ENCODE data around the gene DPF3.
A peak's percentile ranks its signal among the peaks of the same experiment; 100 is the strongest.

Gene DPF3

DNA sequence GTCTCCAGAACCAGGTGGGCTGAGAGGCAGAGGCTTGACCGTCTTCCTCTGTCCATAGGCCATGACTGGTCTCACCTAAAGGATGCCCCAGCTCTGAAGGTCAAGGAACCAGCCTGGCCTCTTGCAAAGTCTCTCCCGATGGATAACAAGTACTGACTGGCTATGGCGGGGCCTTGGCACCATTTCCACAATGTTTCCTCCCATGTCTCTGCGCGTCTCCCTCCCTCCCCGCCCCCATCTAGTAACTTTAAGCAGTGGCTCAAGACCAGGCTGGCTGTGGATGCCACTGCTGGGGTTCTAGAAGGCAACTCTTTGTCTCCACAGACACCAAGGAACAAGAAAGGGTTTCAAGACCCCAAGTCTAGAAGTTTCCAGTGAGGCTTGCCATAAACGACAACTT is 275.5 kb downstream of the DPF3 start:
- no CpG with 5 or more reads among the region's 7 CpGs for WGBS (ENCODE audit: extremely low coverage, insufficient coverage, low lambda C conversion rate)

DNA sequence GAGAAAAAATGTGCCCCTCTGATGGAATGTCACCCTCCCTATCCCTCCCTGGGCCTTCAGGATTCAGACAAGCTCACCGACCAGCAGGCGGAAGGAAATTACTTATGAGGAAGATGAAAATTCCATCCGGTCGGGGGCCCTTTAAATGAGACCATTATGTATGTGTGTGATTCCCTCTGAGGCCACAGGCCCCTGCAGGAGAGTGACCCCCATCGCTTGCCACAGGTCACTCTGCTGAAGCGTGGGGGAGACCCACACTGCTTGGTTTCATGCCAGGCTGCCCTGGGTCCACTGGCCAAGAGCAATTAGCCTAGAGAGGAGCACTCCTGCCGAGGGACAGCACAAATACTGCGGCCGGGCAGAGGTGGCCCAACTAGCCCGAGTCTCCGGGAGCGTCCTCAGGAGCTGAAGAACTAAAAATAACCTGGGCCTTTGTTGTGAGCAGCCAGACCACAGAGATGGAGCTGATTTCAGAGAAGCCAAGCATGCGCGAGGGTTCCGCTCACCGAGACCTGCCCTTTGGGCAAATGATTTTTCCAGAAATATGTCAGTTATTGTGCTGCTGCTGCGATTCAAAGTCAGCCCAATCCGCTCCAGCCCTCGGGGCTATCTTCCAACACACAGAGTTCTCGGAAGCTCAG is 276.4 kb downstream of the DPF3 start:
- Histone ChIP-seq H2BK120ac (ENCODE audit: low read depth, low read length) (no peak overlapping the region), H3K4ac (ENCODE audit: low read depth, low read length) (no peak overlapping the region), H3K56ac (ENCODE audit: low read length) (no peak overlapping the region), H2BK15ac (replicated peaks; ENCODE audit: low read depth) (no peak overlapping the region), H3K4me2 (ENCODE audit: low read length) (no peak overlapping the region), H4K5ac (ENCODE audit: low read length) (no peak overlapping the region), H3K79me2 (ENCODE audit: control insufficient read depth, insufficient read depth, low read length) (no peaks in the 10 kb centered on the region), H3K18ac (ENCODE audit: low read length) (peak overlapping the region; percentile 25), H2BK5ac (ENCODE audit: low read length) (no peak overlapping the region), H3K27ac (ENCODE audit: low read depth, low read length) (no peak overlapping the region), H2AK5ac (ENCODE audit: low read length) (no peak overlapping the region), H3K79me1 (ENCODE audit: low read length) (no peaks in the 10 kb centered on the region), H4K8ac (ENCODE audit: low read depth, low read length) (no peak overlapping the region), H3K36me3 (ENCODE audit: control insufficient read depth, insufficient read depth, low read length) (no peaks in the 10 kb centered on the region), H3K23ac (ENCODE audit: low read length) (no peak overlapping the region), H3K4me3 (ENCODE audit: low read length) (no peak overlapping the region), H3K27me3 (ENCODE audit: insufficient read depth, low read length, poor library complexity) (no peaks in the 10 kb centered on the region), H3K9ac (ENCODE audit: low read length) (no peak overlapping the region), H3K4me1 (ENCODE audit: control insufficient read depth, low read depth, low read length) (no peaks in the 10 kb centered on the region)
- no CpG with 5 or more reads among the region's 20 CpGs for WGBS (ENCODE audit: extremely low coverage, insufficient coverage, low lambda C conversion rate)
- DNase-seq, result peak; percentile 44

More for the DNA sequence above, 275.5 kb downstream of the DPF3 start:
- Histone ChIP-seq H3K9ac (ENCODE audit: low read length) (no peak overlapping the region), H2AK5ac (ENCODE audit: low read length) (no peak overlapping the region), H3K23ac (ENCODE audit: low read length) (no peak overlapping the region), H2BK120ac (ENCODE audit: low read depth, low read length) (no peak overlapping the region), H3K27ac (ENCODE audit: low read depth, low read length) (no peak overlapping the region), H3K79me1 (ENCODE audit: low read length) (no peaks in the 10 kb centered on the region), H3K79me2 (ENCODE audit: control insufficient read depth, insufficient read depth, low read length) (no peaks in the 10 kb centered on the region), H2BK5ac (ENCODE audit: low read length) (no peak overlapping the region), H3K18ac (ENCODE audit: low read length) (no peak overlapping the region), H3K4ac (ENCODE audit: low read depth, low read length) (no peak overlapping the region), H3K4me1 (ENCODE audit: control insufficient read depth, low read depth, low read length) (no peaks in the 10 kb centered on the region), H3K36me3 (ENCODE audit: control insufficient read depth, insufficient read depth, low read length) (no peaks in the 10 kb centered on the region), H4K8ac (ENCODE audit: low read depth, low read length) (no peak overlapping the region), H4K5ac (ENCODE audit: low read length) (no peak overlapping the region), H3K27me3 (ENCODE audit: insufficient read depth, low read length, poor library complexity) (no peaks in the 10 kb centered on the region), H3K56ac (ENCODE audit: low read length) (no peak overlapping the region), H3K4me3 (ENCODE audit: low read length) (no peak overlapping the region), H2BK15ac (replicated peaks; ENCODE audit: low read depth) (no peak overlapping the region), H3K4me2 (ENCODE audit: low read length) (no peak overlapping the region)
- DNase-seq, result no peak

DNA sequence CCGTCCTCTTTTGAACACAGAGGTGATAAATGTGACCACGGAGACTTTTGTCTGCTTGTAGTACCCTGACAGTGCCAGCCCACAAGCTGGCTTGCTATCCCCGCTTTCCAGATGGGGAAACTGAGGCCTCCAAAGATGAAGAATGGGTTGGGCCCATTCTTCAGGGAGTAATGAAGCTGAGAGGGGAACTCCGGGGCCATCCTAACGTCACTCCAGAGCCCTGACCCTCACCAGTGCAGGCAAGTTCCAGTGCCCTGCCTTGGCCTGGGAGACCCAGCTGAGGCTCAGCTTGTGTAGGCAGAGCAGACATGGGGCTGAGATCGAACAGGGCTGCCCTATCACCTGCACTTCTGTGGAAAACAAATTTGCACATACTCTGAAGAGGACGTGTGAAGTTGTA is 277.1 kb downstream of the DPF3 start:
- Histone ChIP-seq H3K4ac (ENCODE audit: low read depth, low read length) (no peak overlapping the region), H3K79me1 (ENCODE audit: low read length) (no peaks in the 10 kb centered on the region), H2BK15ac (replicated peaks; ENCODE audit: low read depth) (no peak overlapping the region), H3K4me1 (ENCODE audit: control insufficient read depth, low read depth, low read length) (no peaks in the 10 kb centered on the region), H3K4me2 (ENCODE audit: low read length) (no peak overlapping the region), H2BK120ac (ENCODE audit: low read depth, low read length) (no peak overlapping the region), H3K56ac (ENCODE audit: low read length) (no peak overlapping the region), H3K27me3 (ENCODE audit: insufficient read depth, low read length, poor library complexity) (no peaks in the 10 kb centered on the region), H3K23ac (ENCODE audit: low read length) (no peak overlapping the region), H4K8ac (ENCODE audit: low read depth, low read length) (no peak overlapping the region), H3K18ac (ENCODE audit: low read length) (no peak overlapping the region), H3K36me3 (ENCODE audit: control insufficient read depth, insufficient read depth, low read length) (no peaks in the 10 kb centered on the region), H2AK5ac (ENCODE audit: low read length) (no peak overlapping the region), H3K79me2 (ENCODE audit: control insufficient read depth, insufficient read depth, low read length) (no peaks in the 10 kb centered on the region), H3K27ac (ENCODE audit: low read depth, low read length) (no peak overlapping the region), H4K5ac (ENCODE audit: low read length) (no peak overlapping the region), H3K4me3 (ENCODE audit: low read length) (no peak overlapping the region), H3K9ac (ENCODE audit: low read length) (no peak overlapping the region), H2BK5ac (ENCODE audit: low read length) (no peak overlapping the region)
- DNase-seq, result no peak
- WGBS (ENCODE audit: extremely low coverage, insufficient coverage, low lambda C conversion rate), result no CpG with 5 or more reads among the region's 7 CpGs

DNA sequence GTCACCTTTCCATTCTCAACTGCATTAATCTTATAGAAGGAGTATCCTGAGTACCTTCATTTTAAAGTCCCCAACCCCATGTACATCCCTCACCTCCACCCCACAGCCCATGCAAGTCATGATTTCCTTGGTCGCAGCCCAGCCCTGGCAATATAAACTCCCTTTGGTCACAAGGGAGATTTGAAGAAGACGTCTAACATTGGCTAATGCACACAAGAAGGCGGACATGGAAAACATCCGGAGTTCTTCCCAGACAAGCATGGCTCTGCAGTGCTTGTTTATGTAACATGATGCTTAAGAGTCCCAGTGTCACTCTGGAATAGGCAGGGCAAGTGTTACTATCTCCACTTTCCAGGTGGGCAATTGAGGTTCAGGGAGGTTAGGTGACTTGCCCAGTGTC is 277.6 kb downstream of the DPF3 start:
- H3K4me2 ChIP-seq (ENCODE audit: low read length), result no peak overlapping the region
- no peak overlapping the region for H4K5ac ChIP-seq (ENCODE audit: low read length)
- H3K79me1 ChIP-seq (ENCODE audit: low read length), result no peaks in the 10 kb centered on the region
- H3K56ac ChIP-seq (ENCODE audit: low read length), result no peak overlapping the region
- DNase-seq, result no peak
- H3K27ac ChIP-seq (ENCODE audit: low read depth, low read length), result no peak overlapping the region
- H3K4me3 ChIP-seq (ENCODE audit: low read length), result no peak overlapping the region
- H2BK5ac ChIP-seq (ENCODE audit: low read length), result no peak overlapping the region
- H2BK120ac ChIP-seq (ENCODE audit: low read depth, low read length), result no peak overlapping the region
- H2AK5ac ChIP-seq (ENCODE audit: low read length), result no peak overlapping the region
- H3K36me3 ChIP-seq (ENCODE audit: control insufficient read depth, insufficient read depth, low read length), result no peaks in the 10 kb centered on the region
- no peak overlapping the region for H3K9ac ChIP-seq (ENCODE audit: low read length)
- no peak overlapping the region for H3K18ac ChIP-seq (ENCODE audit: low read length)
- no peak overlapping the region for H3K4ac ChIP-seq (ENCODE audit: low read depth, low read length)
- H3K4me1 ChIP-seq (ENCODE audit: control insufficient read depth, low read depth, low read length), result no peaks in the 10 kb centered on the region
- no peak overlapping the region for H3K23ac ChIP-seq (ENCODE audit: low read length)
- no peaks in the 10 kb centered on the region for H3K27me3 ChIP-seq (ENCODE audit: insufficient read depth, low read length, poor library complexity)
- no peaks in the 10 kb centered on the region for H3K79me2 ChIP-seq (ENCODE audit: control insufficient read depth, insufficient read depth, low read length)
- WGBS (ENCODE audit: extremely low coverage, insufficient coverage, low lambda C conversion rate), result no CpG with 5 or more reads among the region's 4 CpGs
- no peak overlapping the region for H4K8ac ChIP-seq (ENCODE audit: low read depth, low read length)
- H2BK15ac ChIP-seq (replicated peaks; ENCODE audit: low read depth), result no peak overlapping the region

DNA sequence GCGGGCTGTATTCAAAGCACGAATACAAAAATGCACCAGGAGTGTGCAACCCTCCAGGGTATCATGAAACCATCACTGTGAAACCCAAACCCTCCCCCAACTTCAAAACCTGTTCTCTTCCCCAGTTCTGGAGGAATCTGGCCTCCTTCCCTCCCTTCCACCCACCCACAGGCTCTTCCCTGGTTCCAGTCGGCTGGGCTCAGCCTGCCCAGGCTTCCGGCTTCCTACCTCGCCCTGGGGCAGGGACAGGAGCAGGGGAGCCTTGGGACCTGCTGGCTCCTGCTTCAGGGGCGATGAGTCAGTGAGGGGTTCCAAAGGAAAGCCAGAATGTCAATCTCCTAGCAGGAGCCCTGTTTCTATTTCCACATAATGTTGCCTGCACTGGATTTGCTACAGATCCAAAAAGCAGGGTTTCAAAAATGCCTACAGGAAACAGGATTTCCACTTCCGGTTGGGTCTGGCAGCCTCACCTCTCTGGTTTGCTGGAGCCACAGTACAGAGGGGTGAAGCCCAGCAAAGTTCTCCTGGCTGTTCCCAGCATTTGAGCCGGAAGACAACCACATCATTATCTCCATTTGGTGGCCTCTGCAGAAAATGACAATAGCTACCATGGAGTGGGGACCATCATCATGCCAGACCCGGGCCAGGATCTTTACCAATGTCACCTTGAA is 278.3 kb downstream of the DPF3 start:
- H3K27ac ChIP-seq (ENCODE audit: low read depth, low read length), result no peak overlapping the region
- H4K8ac ChIP-seq (ENCODE audit: low read depth, low read length), result no peak overlapping the region

More for the DNA sequence above, 278.3 kb downstream of the DPF3 start:
- no peak overlapping the region for H3K4ac ChIP-seq (ENCODE audit: low read depth, low read length)
- no peak overlapping the region for H3K56ac ChIP-seq (ENCODE audit: low read length)
- H3K27me3 ChIP-seq (ENCODE audit: insufficient read depth, low read length, poor library complexity), result no peaks in the 10 kb centered on the region
- peak; percentile 60 for DNase-seq
- H2BK5ac ChIP-seq (ENCODE audit: low read length), result no peak overlapping the region
- H3K23ac ChIP-seq (ENCODE audit: low read length), result no peak overlapping the region
- H2AK5ac ChIP-seq (ENCODE audit: low read length), result no peak overlapping the region
- H3K36me3 ChIP-seq (ENCODE audit: control insufficient read depth, insufficient read depth, low read length), result no peaks in the 10 kb centered on the region
- no peak overlapping the region for H3K18ac ChIP-seq (ENCODE audit: low read length)
- H4K5ac ChIP-seq (ENCODE audit: low read length), result no peak overlapping the region
- WGBS (ENCODE audit: extremely low coverage, insufficient coverage, low lambda C conversion rate), result no CpG with 5 or more reads among the region's 9 CpGs
- H3K4me2 ChIP-seq (ENCODE audit: low read length), result no peak overlapping the region
- no peaks in the 10 kb centered on the region for H3K4me1 ChIP-seq (ENCODE audit: control insufficient read depth, low read depth, low read length)
- H2BK15ac ChIP-seq (replicated peaks; ENCODE audit: low read depth), result no peak overlapping the region
- no peak overlapping the region for H2BK120ac ChIP-seq (ENCODE audit: low read depth, low read length)
- H3K79me2 ChIP-seq (ENCODE audit: control insufficient read depth, insufficient read depth, low read length), result no peaks in the 10 kb centered on the region
- H3K79me1 ChIP-seq (ENCODE audit: low read length), result no peaks in the 10 kb centered on the region
- H3K9ac ChIP-seq (ENCODE audit: low read length), result no peak overlapping the region
- no peak overlapping the region for H3K4me3 ChIP-seq (ENCODE audit: low read length)
